DMS153 (cell line): ENCODE data around the gene DBX1.
"Not testable (repeated sequence)": the region's sequence is repeated elsewhere in the genome, so short reads cannot be mapped to it uniquely, and the experiment has no call there.

Experiments
- DNase-seq: peaks from one replicate; lab custom pipeline; 2025; lab: John Stamatoyannopoulos, UW

DBX1 gene

GRCh38 chr11:20161923-20162744, 1.9 kb upstream of the DBX1 start:
- no peak for DNase-seq

GRCh38 chr11:20161230-20161918, 1.1 kb upstream of the DBX1 start:
- peak; percentile 23 for DNase-seq

GRCh38 chr11:20159466-20160381, 551 bp downstream of the DBX1 start:
- DNase-seq: no peak

GRCh38 chr11:20158597-20159257, 1.5 kb downstream of the DBX1 start:
- no peak for DNase-seq

- no peak for DNase-seq
Measured at GRCh38 chr11:20157728-20158127, 2.5 kb downstream of the DBX1 start.

- DNase-seq: no peak
Measured at GRCh38 chr11:20156876-20157613, 3.2 kb downstream of the DBX1 start.

GRCh38 chr11:20156280-20156875, 3.9 kb downstream of the DBX1 start:
- DNase-seq: no peak

GRCh38 chr11:20155683-20156279, 4.5 kb downstream of the DBX1 start:
- DNase-seq: no peak

- no peak for DNase-seq
Measured at GRCh38 chr11:20154381-20154780, 5.9 kb downstream of the DBX1 start.

- no peak for DNase-seq
Measured at GRCh38 chr11:20138707-20139106, 21.6 kb downstream of the DBX1 start.

- no peak for DNase-seq
Measured at GRCh38 chr11:20137637-20138036, 22.6 kb downstream of the DBX1 start.

- no peak for DNase-seq
Measured at GRCh38 chr11:20134991-20135736, 25.1 kb downstream of the DBX1 start.

- no peak for DNase-seq
Measured at GRCh38 chr11:20132667-20133039, 27.6 kb downstream of the DBX1 start.

- DNase-seq: peak; percentile 27
Measured at GRCh38 chr11:20131788-20132666, 28.2 kb downstream of the DBX1 start.

GRCh38 chr11:20129665-20130064, 30.6 kb downstream of the DBX1 start:
- DNase-seq: no peak

- not testable (repeated sequence) for DNase-seq
Measured at GRCh38 chr11:20128528-20128825, 31.8 kb downstream of the DBX1 start.

- DNase-seq: peak; percentile 50
Measured at GRCh38 chr11:20127671-20128527, 32.4 kb downstream of the DBX1 start.

- DNase-seq: no peak
Measured at GRCh38 chr11:20126724-20127123, 33.6 kb downstream of the DBX1 start.
